GM10847 (cell line): Measurements from ENCODE around the gene CCL28.

Experiments used
- POLR2A ChIP-seq: IDR thresholded peaks from 2 replicates; pipeline ENCODE4 v1.6.1; 2011; ENCODE audit not compliant: insufficient read length; ENCODE audit errors: extremely low read depth

CCL28 gene

DNA sequence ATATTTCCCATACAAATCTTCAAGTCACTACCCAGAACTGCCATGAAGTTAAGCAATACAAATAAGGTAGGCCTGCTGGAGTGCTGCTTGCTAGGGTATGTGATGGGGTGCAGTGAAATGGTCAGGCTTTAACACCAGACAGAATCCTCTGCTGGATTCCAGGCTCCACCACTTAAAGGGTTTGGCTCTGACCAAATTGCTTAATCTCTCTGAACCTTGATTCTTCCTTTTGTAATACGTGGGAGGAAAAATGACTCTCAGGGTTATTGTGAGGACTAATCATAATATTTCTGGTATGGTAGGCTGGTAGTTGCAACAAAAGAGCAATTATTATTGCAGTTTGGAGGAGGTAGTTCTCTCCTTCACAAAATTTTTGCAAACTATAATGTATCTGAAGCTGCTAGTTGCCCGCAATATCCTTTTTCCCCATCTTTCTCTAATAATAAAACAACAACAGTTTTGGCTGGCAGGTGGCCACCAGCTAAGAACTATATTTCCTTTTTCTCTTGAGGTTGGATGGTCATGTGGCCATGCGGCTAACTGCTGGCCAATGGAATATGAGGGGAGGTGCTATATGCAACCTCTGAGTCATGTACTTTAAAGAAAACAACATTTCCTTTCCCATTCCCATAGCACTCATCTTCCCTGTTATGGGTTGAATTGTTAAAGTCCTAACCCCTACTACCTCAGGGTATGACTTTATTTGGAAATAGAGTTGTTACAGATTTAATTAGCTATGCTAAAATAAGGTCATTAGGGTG, 44.1 kb downstream of the CCL28 start:
- no peak for TF ChIP-seq POLR2A

DNA sequence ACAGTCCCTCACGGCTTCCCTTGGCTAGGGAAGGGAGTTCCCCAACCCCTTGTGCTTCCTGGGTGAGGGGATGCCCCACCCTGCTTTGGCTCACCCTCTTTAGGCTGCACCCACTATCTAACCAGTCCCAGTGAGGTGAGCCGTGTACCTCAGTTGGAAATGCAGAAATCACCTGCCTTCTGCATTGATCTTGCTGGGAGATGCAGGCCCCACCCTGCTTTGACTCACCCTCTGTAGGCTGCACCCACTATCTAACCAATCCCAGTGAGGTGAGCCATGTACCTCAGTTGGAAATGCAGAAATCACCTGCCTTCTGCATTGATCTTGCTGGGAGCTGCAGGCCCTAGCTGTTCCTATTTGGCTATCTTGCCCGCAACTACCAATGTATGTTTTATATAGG, 44.7 kb downstream of the CCL28 start:
- TF ChIP-seq POLR2A: no peak

DNA sequence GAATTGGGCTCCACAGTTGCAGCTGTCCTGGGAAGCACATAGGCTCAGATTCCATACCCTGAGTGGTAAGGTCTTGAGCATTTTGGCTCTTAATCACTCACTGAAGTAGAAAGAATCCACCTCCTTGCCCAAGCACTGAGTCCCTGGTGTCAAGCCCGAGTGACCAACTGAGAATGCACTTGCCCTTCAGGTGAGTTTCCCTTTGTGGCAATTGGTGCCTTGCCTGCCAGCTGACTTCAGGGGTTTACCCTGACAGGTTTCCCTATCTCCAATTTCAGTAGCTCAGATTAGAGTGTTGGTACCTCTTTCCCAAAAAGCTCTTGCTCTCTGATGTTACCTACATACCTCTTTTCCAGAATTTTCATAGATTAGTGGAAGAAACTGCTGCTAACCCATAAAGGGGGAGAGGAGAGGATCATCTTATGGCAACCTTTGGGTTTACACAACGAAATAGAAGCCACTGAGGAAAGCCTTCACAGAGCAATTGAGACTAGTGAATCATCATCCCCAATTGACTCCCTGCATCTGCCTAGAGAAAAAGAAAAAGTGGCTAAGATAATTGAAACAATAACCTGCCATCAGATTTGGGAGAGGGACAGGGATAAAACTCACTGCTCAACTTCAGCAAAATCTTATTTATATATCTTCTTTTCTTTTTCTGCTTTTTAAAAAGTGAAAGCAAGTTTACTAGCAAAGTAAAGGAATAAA, 48.6 kb downstream of the CCL28 start:
- TF ChIP-seq POLR2A: no peak

DNA sequence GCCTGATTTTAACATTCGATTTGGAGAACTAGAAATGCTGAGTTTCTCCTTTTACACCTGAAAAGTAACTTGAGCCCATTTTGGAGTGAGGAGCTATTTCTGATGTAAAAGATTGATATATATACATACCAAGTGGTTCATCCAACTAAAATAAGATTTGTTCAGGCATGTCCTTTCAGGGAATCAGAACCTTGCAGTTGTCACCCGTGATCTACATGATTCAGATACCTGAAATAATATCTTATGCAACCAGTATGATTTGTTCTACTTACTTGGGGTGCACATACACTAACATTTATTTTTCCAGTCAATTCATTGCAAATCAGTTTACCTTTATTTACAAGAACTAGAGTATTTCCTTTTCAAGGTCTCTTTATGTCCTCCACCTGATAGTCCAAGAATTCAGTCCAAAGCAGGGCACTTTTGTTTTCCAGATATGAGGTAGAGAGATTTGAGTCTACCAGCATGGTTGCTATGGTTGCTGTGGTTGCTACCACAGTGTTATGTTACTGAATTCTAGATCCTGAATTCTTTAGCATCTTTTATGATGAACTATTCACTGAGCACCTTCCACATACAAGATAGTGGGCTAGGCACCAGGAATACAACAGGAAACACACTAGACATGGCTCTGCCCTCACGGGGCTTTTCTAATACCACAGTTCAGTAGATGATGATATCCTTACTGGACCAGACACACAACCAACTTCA, 49.3 kb downstream of the CCL28 start:
- TF ChIP-seq POLR2A: no peak

DNA sequence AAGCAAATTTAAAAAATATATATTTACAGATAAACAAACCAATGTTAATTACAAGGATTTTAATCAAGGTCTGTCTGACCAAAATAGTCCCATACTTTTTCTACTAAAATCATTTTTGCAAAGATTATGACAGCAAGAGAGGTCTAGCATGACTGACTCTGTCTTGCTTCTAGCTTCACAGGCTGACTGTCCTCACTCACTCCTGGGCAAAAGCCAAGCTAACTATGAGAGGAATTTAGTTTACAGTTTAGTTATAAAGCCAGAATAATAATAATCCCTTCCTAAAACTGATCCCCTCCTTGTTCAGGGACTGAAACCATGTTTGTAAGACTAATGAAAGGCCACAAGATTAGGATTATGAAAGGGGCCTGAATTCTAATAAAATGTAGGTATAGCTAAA, 53.5 kb downstream of the CCL28 start:
- TF ChIP-seq POLR2A: no peak

DNA sequence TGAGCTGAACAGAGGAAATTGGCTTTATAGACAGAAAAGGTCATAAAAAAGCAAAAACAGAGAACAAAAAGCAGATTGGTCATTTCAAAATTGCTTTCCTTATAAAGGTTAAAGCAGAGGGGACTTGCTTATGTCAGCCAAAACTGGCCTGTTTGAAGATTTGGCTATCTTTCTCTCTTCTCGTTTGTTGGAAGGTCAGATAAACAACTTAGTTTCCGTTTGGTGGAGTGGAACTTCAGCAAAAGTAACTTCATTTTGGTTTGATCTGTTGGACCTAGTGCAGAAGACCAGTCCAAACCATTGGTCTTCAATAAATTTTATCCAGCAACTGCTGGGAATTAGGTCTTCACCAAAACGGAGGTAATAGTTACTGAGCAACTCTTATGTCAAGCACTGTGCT, 53.9 kb downstream of the CCL28 start:
- TF ChIP-seq POLR2A: no peak

DNA sequence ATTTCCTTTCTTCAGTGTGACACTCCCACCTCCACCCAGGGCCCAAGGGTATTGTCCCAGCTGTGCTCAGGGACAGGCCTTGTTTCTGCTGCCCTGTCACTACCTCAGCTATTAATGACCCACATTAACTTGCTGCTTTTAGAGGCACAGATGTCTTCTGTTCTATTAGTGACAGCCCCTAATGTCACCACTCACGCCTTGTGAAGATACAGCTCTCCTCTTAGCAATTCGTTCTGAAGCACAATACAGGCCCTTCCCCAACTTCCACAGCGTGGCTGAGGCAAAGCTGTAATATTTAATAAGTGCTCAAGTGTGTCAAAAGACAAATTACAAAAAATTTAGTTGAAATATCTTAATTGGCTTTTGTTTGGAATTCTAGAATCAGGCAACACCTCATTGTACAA, 54.3 kb downstream of the CCL28 start:
- TF ChIP-seq POLR2A: no peak

DNA sequence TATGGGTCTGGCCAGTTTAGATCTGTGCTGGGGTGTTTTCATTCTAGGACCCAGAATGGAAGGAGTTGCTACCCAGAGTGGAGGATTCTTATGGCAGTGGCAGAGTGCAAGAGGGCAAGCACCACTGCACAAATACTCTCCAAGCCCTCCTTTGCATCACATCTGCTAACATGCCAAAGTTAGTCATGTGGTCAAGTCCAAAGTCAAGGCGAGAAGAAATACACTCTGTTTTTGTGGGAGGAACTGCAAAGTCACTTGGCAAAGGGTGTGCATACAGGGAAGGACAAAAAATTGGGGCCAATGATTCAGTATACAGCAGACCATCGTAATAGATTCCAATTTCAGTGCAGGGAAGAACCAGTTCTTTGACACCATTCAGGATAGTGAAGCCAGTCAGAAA, 55.1 kb downstream of the CCL28 start:
- no peak for TF ChIP-seq POLR2A

DNA sequence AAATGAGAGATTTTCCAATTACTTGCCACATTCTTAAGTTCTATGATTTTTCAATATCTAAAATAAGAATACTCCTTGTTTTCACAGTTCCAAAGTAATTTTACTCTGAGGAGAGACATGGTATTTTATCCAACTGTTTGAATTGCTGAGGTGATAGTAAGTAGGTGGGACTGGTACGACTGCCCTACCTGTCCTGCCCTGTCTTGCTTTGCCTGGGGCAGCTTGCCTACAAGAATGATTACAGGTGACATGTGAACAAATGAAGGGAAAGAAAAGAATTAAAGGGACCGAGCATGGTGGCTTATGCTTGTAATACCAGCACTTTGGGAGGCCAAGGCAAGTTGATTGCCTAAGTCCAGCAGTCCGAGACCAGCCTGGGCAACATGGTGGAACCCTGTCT, 57.4 kb downstream of the CCL28 start:
- TF ChIP-seq POLR2A: no peak

DNA sequence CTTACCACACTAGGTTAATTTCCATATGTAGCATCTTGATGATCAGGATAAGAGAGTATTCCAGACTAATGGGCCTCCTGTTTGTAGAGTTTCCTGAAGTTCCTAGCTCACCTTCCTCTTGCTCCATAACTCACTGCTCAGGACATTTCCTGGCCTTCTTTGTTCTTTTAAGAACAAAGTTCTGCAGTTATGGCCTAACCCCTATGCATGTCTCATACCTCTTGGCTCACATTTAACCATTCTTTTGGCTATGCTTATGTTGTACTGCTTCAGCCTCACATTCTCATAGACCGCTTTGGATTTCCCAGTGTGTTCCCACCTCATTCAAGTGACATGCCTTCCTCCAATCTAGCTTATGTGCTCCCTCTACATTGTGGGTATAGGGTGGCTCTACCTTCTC, 58.5 kb downstream of the CCL28 start:
- TF ChIP-seq POLR2A: no peak

DNA sequence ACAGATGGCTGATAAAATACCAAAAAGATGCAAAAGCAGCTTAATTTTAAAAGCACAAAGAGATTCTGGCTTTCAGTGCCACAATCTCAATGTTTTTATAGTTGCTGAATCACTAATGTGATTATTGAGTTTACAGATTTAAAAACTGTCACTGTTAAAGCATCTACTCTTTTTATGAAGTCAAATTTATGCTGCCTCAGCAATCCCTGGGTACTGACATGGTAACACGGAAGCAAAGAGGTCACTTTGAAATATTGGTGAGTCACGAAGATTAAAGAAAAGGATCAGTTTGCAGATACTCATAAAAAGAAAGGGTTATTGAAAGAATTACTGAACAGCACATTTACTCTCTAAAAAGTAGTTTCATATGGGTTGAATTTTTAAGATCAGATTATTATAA, 59.3 kb downstream of the CCL28 start:
- no peak for TF ChIP-seq POLR2A

DNA sequence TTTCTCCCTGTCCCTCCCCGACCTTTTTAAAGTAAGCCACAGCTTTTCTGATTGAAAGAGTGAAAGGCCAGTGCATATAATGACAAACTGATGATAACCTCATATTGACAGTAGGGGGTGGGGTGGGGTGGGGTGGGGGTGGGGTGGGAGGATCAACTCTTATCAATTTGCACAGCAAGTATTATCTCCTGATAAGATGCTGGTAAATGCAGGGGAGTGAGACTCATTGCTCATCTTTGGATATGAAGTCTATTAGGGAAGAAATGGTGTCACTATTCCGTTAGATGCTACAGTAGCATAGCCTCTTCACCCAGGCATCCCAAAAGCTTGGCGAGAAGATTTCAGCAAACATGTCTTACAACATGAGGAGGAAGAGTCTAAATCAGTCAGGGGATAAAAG, 60.1 kb downstream of the CCL28 start:
- TF ChIP-seq POLR2A: no peak

DNA sequence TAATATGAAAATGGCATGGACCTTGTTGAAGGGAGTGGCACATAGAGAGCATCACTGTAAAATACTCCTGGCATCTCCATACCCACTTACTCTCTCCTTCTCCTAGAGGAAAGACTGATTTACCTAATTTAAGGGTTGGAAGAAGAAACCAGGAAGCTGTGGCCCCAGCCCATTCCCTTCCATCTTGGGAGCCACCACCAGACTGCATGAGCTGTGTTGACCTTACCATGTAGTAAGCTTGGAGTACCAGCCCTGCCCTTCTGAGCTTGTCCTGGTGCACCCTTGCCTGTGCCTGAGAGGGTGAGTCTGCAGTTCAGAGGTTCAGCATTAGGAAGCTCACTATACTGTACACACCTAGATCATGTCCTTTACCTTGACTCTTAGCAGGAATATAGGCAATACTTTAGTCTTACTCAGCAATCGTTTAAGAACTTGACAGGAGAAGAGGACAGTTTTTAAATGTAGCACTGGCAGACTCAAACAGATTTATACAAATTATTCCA, 63.3 kb downstream of the CCL28 start:
- TF ChIP-seq POLR2A: no peak

DNA sequence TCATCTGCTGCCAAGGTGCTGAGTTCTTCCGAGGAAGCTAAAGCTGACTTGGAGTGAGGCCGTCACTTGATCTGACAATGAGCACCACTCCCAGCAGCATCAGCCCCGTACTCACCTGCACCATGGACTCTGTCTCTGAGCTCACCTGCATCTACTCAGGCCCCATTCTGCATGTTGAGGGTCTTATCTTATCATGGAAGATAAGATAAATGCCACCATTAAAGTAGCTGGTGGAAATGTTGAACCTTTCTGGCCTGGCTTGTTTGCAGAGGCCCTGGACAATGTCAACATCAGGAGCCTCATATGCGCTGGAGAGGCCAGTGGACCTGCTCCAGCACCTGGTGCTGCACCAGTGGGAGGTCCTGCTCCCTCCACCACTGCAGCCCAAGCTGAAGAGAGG, 64.0 kb downstream of the CCL28 start:
- TF ChIP-seq POLR2A: no peak

DNA sequence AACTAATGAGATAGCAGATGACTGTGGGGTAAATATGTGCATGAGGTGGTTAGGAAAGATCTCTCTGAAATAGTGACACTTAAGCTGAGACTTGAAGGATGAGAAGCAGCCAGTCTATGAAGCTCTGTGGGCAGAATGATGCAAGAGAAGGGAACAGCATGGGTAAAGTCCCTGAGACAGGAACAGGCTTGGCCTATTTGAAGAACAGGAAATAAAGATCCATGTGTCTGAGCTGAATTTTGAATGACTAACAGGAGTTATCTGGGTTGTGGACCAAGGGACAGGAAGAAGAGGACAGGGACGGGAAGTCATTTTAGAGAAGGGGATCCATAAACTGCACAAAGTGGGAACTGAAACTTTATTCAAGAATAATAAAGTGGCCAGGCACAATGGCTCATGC, 73.3 kb downstream of the CCL28 start:
- no peak for TF ChIP-seq POLR2A

DNA sequence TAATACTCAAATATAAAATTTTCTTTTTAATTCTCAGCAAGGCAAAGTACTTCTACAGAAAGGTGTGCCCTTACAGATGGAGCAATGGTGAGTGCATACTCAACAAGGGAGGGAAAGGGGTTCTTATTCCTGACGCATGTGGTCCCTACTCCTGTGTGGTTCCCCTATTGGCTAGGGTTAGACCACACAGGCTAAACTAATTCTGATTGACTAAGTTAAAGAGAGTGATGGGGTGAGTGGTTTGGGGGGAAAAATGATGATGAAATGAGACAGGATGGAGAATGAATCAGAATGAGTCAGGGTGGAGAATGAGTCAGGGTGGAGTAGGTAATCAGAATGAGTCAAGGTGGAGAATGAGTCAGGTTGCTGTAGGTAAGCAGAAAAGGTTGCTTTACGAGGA, 76.0 kb downstream of the CCL28 start:
- TF ChIP-seq POLR2A: no peak
